ENCODE data around the gene FLNB. TPM values are rescaled to one million over a fixed set of nuclear protein-coding genes. Genes with fewer than 3 reads are reported as not detected.

Gene FLNB
- total RNA-seq, 1 experiment from 2014 or later = 315 TPM

- Histone ChIP-seq H3K36me3 (ENCODE audit: control insufficient read depth, insufficient read depth, low read length) (peaks cover 12% of the 10 kb centered on the region), H3K9me3 (no peaks in the 10 kb centered on the region), H3K4me1 (peaks cover 61% of the 10 kb centered on the region), H3K27me3 (replicated peaks; ENCODE audit: control insufficient read depth, insufficient read depth, low read length) (no peaks in the 10 kb centered on the region), H3K4me3 (ENCODE audit: low read depth, low read length) (no peak overlapping the region)
- intact Hi-C loops (cut with micrococcal nuclease; ENCODE audit: unreplicated experiment) = no loop called here
- H3K9me3 Mint-ChIP-seq (ENCODE audit: unreplicated experiment) = no peaks in the 10 kb centered on the region
- no peak for TF ChIP-seq CTCF (IDR thresholded peaks at IDR 0.05; ENCODE audit: insufficient read depth in 1 of 2, low read depth in 1 of 2, low read length in 1 of 2, severe bottlenecking in 1 of 2, unreplicated experiment in 1 of 2)
- H3K4me1 Mint-ChIP-seq (ENCODE audit: low read depth, unreplicated experiment) = peaks cover 47% of the 10 kb centered on the region
- peaks cover 98% of the 10 kb centered on the region for H3K36me3 Mint-ChIP-seq (ENCODE audit: insufficient read depth, unreplicated experiment)
- no peak for DNase-seq
- CTCF ChIA-PET = no interaction called here
- POLR2A ChIA-PET = no interaction called here
- BruUV-seq (replicated peaks) = no TSS peak
- H3K27ac Mint-ChIP-seq (ENCODE audit: unreplicated experiment) = peak overlapping the region; percentile 67
- H3K27me3 Mint-ChIP-seq (ENCODE audit: insufficient read depth, unreplicated experiment) = no peaks in the 10 kb centered on the region
- no peak overlapping the region for H3K4me3 Mint-ChIP-seq (ENCODE audit: unreplicated experiment)
These were observed 155.0 kb downstream of the FLNB start for GRCh38 chr3:58163234-58163633.

DNA sequence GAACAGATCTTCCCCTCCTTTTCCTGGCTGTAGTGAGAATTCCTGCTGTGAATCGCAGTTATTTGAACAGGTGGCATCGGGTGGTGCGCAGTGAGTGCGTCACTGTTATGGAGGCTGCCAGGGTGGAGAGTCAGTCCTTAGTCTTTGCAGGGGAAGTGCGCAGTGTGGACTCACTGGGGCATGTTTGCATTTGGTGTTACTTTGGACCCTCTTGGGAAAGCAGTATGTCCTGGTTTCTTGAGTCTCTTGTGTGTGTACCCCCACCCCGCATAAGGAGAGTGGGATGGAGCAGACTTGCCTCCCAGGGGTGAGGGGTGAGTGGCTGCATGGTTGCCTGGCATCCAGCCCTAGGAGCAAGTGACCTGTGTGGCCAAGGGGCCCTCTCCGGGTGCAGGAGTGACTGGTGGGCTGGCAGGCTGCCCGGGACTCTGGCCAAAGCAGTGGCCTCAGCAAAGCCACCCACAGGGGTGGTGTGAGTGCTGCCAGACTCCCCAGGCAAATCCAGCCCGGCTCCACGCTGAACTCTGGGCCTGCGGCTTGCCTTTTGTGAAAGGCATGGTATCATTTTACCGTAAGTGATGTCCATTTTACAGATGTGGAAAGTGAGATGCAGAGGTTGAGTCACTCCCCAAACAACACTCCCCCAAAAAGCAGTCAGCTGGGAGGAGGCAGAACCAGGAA, 156.1 kb downstream of the FLNB start:
- H3K9me3 Mint-ChIP-seq (ENCODE audit: unreplicated experiment) = no peaks in the 10 kb centered on the region

More for the DNA sequence above, 156.1 kb downstream of the FLNB start:
- no peak for TF ChIP-seq CTCF (IDR thresholded peaks at IDR 0.05; ENCODE audit: insufficient read depth in 1 of 2, low read depth in 1 of 2, low read length in 1 of 2, severe bottlenecking in 1 of 2, unreplicated experiment in 1 of 2)
- H3K9me3 ChIP-seq = no peaks in the 10 kb centered on the region
- ChIA-PET CTCF (interaction anchor here (1.2 to 1.6 kb wide), 6 partner anchors 10 to 141 kb away, joined by 3 to 11 read pairs (median 5); partner anchors contain the start of genes HTD2 and RPP14), POLR2A (no interaction called here)
- intact Hi-C loops (cut with micrococcal nuclease; ENCODE audit: unreplicated experiment) = no loop called here
- H3K4me1 ChIP-seq = peaks cover 61% of the 10 kb centered on the region
- H3K27ac Mint-ChIP-seq (ENCODE audit: unreplicated experiment) = peak overlapping the region; percentile 67
- BruUV-seq (replicated peaks) = no TSS peak
- H3K36me3 Mint-ChIP-seq (ENCODE audit: insufficient read depth, unreplicated experiment) = peaks cover 98% of the 10 kb centered on the region
- no peaks in the 10 kb centered on the region for H3K27me3 Mint-ChIP-seq (ENCODE audit: insufficient read depth, unreplicated experiment)
- H3K27me3 ChIP-seq (replicated peaks; ENCODE audit: control insufficient read depth, insufficient read depth, low read length) = no peaks in the 10 kb centered on the region
- H3K4me3 Mint-ChIP-seq (ENCODE audit: unreplicated experiment) = peak overlapping the region; percentile 46
- peaks cover 9% of the 10 kb centered on the region for H3K36me3 ChIP-seq (ENCODE audit: control insufficient read depth, insufficient read depth, low read length)
- no peak overlapping the region for H3K4me3 ChIP-seq (ENCODE audit: low read depth, low read length)
- no peak for DNase-seq
- H3K4me1 Mint-ChIP-seq (ENCODE audit: low read depth, unreplicated experiment) = peaks cover 47% of the 10 kb centered on the region

Data from Caco-2 (cell line).